SK-N-MC (cell line): Measurements from ENCODE around the gene NCOA4.
"Not testable (repeated sequence)": the region's sequence is repeated elsewhere in the genome, so short reads cannot be mapped to it uniquely, and the experiment has no call there.

Experiments
- DNase-seq: peaks from one replicate; pipeline ENCODE4 v3.0.0-alpha.2; 2011; ENCODE audit warnings: low read depth, low spot score
- H3K27ac ChIP-seq: fragments of 200-600 bp; sonication (generic); 2 replicates; pipeline ENCODE4 v1.5.1; 2016; ENCODE audit warnings: mixed run types
- H3K36me3 ChIP-seq: fragments of 200-600 bp; sonication (generic); 2 replicates; pipeline ENCODE4 v1.6.1; 2017; ENCODE audit warnings: antibody characterized with exemption, low read length, mixed read lengths; ENCODE audit not compliant: insufficient read depth
- H3K4me3 ChIP-seq: fragments of 200-600 bp; sonication (generic); 2 replicates; pipeline ENCODE4 v1.5.1; 2016
- H3K9ac ChIP-seq: fragments of 200-600 bp; sonication (generic); 2 replicates; pipeline ENCODE4 v1.8.0; 2017; ENCODE audit warnings: mixed run types, mixed read lengths; ENCODE audit not compliant: insufficient read length
- H3K9me3 ChIP-seq: fragments of 200-600 bp; sonication (generic); 2 replicates; pipeline ENCODE4 v1.6.1; 2017; ENCODE audit warnings: low read depth, mild to moderate bottlenecking, antibody characterized with exemption, low read length, moderate library complexity, mixed read lengths
- EZH2 ChIP-seq: fragments of 200-600 bp; sonication (generic); IDR thresholded peaks from one replicate; pipeline ENCODE4 v1.6.1; 2017; ENCODE audit warnings: antibody characterized with exemption
- FOXP2 ChIP-seq: optimal IDR thresholded peaks from 2 replicates; pipeline ENCODE3; 2011; ENCODE audit warnings: mild to moderate bottlenecking, moderate library complexity; ENCODE audit not compliant: insufficient read depth; ENCODE audit errors: extremely low read length, control extremely low read depth
- POLR2AphosphoS5 ChIP-seq: IDR thresholded peaks from 2 replicates; pipeline ENCODE4 v1.6.1; 2012; ENCODE audit warnings: mild to moderate bottlenecking, low read depth, low read length, borderline replicate concordance

NCOA4 gene

DNA sequence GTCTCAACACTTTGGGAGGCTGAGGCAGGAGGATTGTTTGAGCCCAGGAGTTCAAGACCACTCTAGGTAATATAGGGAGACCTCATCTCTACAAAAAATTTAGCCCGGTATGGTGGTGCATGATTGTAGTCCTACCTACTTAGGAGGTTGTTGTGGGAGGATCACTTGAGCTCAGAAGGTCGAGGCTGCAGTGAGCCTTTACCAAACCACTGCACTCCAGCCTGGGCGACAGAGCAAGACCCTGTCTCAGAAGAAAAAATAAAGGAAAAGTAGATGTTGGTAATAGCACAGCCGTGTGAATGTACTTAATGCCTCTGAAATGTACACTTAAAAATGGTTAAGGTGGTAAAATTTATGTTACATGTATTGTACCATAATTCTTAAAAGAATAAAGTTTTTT lies 32.9 kb downstream of the NCOA4 start:
- H3K27ac ChIP-seq, result no peak overlapping the region

DNA sequence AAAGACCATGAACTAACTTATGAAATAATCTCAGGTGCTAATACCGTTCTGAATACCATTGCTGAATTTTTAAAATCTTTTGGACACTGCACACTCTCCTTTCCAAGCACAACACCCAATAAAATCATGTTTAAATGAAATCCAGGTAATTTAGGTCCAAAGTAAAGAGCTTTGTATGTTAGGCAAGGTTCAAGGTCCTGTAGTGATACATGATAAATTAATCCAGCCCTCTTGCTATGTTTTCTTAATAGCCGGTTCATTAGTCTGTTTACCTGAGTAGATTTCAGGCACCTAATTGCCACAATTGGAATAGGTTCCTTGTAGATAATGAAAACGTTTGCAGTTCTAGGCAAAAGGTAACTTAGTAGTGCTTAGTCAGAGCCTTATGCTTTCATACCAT lies 44.8 kb downstream of the NCOA4 start:
- H3K36me3 ChIP-seq, H3K9ac ChIP-seq, DNase-seq, H3K4me3 ChIP-seq, H3K9me3 ChIP-seq, H3K27ac ChIP-seq: not testable (repeated sequence)

More for the DNA sequence above, 32.9 kb downstream of the NCOA4 start:
- Histone ChIP-seq H3K9me3 (no peaks in the 10 kb centered on the region), H3K36me3 (peaks cover 5% of the 10 kb centered on the region; the same call in 1 of the 2 replicates), H3K9ac (no peak overlapping the region), H3K4me3 (no peak overlapping the region)
- DNase-seq, result no peak
- TF ChIP-seq FOXP2 (no peak), POLR2AphosphoS5 (no peak), EZH2 (no peak)

DNA sequence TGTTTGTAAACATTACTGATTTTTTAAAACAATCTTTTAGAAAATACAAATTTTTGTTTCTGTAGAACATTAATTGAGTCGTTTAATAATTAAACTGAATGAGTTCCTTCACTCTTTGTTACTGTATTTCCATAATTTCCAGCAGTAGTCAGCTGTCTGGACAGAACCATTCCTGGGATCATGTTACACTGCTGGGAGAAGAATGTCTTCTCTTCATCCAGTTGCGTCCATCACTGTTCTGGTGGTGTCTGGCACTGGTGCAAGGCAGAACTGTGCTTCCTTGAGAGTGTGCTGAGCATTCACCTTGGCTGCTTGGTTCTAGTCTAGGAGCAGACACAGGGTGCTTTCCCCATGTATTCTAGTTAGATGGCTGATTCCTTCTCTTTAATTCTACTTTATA lies 46.0 kb downstream of the NCOA4 start:
- not testable (repeated sequence) for H3K27ac ChIP-seq, H3K4me3 ChIP-seq, H3K36me3 ChIP-seq, H3K9me3 ChIP-seq, DNase-seq, H3K9ac ChIP-seq

DNA sequence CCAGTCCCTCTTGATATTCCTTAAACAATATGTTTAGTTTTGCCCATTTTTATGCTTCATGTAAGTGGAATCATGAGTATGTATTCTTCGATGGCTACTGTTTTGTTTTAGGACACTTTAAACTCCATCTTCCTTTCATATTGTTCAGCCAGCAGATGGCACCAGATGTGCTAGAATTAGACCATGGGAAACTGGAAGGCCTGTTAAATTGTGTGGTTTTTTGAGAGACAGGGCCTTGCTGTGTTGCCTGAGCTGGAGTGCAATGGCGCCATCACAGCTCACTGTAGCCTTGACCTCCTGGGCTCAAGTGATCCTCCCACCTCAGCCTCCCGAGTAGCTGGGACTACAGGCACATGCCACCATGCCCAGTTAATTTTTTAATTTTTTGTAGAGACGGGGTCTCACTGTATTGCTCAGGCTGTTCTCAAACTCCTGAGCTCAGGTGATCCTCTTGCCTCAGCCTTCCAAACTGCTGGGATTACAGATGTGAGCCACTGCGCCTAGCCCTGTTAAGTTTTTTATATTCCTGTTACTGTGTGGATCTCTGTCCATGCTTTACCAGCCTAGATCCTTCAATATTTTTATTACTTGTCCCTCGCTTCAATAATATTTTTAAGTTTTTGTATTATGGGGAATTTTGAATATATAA lies 46.8 kb downstream of the NCOA4 start:
- not testable (repeated sequence) for H3K9me3 ChIP-seq, H3K36me3 ChIP-seq, DNase-seq

DNA sequence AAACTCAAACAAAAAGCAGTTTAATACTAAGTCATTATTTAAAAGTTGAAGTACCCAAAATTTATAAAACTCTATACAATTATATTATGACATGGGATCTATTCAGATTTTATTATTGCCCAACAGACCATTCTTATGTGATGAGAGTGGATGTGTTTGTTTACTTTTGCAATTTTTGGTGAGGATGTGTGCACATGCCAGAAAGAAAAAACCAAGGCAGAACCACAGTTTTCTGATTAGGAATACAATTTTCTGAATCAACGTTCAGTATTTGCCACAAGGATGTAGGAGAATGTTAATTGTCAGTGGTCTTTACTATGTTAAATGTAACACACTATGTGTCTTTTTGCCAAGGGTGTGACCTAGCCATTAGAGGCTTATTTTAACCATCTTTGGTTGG lies 49.1 kb downstream of the NCOA4 start:
- DNase-seq, H3K27ac ChIP-seq, H3K9me3 ChIP-seq, H3K36me3 ChIP-seq, H3K9ac ChIP-seq, H3K4me3 ChIP-seq: not testable (repeated sequence)

More for the DNA sequence above, 46.8 kb downstream of the NCOA4 start:
- H3K4me3 ChIP-seq, H3K9ac ChIP-seq, H3K27ac ChIP-seq: not testable (repeated sequence)

DNA sequence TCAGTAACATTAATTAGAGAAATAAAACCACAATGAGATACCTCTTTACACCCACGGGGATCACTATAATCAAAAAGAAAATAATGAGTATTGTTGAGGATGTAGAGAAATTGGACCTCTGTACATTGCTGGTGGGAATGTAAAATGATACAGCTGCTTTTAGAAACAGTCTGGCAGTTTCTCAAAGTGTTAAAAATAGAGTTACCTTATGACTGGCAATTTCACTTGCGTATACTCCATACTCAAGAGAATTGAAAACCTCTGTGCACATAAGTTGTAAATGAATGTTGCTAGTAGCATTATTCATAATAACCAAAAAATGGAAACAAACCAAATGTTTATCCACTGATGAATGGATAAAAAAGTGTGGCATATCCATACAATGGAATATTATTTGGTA lies 51.9 kb downstream of the NCOA4 start:
- not testable (repeated sequence) for H3K9ac ChIP-seq, H3K36me3 ChIP-seq

DNA sequence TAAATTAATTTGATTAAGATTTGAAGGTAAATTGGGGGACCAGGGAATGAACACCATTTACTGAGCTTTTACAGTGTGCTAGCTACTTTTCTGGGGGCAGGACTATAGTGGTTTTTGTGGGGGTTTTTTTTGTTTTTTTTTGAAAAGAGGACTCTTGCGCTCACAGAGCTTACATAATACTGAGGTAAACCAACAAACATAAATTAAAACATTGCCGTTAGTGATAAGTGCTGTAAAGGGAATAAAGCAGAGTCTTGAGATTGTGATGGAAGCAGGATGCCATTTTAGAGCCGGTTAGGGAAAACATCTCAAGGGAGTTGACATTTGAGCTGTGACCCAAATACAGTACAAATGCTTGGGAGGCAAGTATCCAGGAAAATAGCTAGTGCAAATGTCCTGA lies 56.4 kb downstream of the NCOA4 start:
- not testable (repeated sequence) for H3K4me3 ChIP-seq, DNase-seq, H3K9ac ChIP-seq, H3K9me3 ChIP-seq, H3K36me3 ChIP-seq, H3K27ac ChIP-seq

More for the DNA sequence above, 51.9 kb downstream of the NCOA4 start:
- H3K4me3 ChIP-seq, H3K9me3 ChIP-seq, H3K27ac ChIP-seq, DNase-seq: not testable (repeated sequence)

DNA sequence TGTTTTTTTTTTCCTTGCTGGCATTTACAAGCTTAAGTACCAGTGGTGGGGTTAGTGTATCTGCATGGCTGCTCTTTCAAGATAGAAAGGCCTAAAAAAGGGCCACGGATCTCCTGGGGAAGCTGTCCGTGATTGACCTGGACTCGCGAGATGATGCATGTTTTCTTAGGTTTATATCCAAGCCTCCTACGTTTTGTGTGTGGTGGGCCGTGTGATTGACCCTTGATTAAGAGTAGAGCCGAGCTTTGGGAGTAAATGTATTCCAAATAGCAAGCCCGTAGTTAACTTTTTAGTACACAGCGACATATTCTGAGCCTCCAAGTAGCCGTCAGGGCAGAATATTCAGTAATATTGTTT lies 57.6 kb downstream of the NCOA4 start:
- Histone ChIP-seq H3K9ac (peak overlapping the region; percentile 86), H3K4me3 (peak overlapping the region; percentile 78)
- not testable (repeated sequence) for H3K27ac ChIP-seq, H3K9me3 ChIP-seq, DNase-seq, H3K36me3 ChIP-seq

DNA sequence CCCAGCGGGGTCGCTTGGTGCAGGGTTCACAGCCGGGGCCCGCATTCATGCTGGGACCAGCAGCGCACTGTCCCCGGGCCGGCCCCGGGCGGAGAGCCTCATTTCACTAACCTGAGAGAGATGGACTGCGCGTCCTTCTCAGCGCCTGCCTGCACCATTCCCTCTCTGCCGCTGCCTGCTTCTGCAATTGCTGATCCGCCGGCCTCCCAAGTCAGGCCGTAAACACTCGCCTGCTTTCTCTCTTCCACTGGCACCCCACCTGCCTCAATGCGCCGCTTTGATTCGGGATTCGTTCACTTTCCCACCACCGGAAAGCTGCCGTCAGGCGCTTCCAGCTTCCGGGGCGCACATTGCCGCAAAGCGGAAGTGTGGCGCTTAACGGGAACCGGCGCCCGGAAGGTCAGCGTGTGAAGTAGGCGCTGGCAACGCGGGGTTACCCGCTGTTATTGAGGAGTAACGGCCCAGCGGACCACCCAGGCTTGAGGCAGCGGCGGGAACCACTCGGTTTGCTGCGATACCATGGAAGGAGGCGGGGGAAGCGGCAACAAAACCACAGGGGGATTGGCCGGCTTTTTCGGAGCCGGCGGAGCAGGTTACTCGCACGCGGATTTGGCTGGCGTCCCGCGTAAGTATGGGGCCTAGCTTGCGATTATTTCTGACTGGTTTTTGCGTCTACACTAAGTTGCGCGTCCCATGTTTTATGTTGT lies 58.2 kb downstream of the NCOA4 start, which contains the start of gene TIMM23:
Gene TIMM23, plus strand, starts transcription at position 384 of the 707 bp plus-strand sequence. Its CDS starts 136 bp downstream, at position 520.
- not testable (repeated sequence) for H3K9me3 ChIP-seq, H3K36me3 ChIP-seq, DNase-seq, H3K27ac ChIP-seq
- peak within 1 kb of the TSS; percentile 86 for H3K9ac ChIP-seq
- H3K4me3 ChIP-seq, result peak within 1 kb of the TSS; percentile 78
- TF ChIP-seq POLR2AphosphoS5, result peak; percentile 63; the same call in 1 of the 2 replicates

DNA sequence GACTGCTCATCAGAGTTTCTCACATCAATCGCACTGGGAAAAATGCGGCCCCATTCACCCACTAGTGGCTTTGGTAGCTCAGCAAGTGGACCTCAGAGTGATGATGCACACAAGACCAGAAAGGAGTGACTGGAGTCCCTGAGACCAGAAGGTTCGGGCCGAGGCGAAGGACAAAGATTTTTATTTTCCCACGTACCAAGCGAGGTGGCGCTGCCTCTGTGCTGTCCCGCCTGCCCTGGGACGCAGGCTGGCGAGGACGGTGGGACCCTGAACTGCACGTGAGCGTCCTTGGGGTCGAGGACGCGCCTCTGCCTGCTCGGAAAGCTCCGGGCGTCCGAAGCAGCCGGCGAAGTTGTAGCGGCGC lies 58.7 kb downstream of the NCOA4 start:
- H3K9ac ChIP-seq, result peak overlapping the region; percentile 63
- not testable (repeated sequence) for H3K27ac ChIP-seq, H3K36me3 ChIP-seq, DNase-seq, H3K9me3 ChIP-seq
- H3K4me3 ChIP-seq, result peak overlapping the region; percentile 78

DNA sequence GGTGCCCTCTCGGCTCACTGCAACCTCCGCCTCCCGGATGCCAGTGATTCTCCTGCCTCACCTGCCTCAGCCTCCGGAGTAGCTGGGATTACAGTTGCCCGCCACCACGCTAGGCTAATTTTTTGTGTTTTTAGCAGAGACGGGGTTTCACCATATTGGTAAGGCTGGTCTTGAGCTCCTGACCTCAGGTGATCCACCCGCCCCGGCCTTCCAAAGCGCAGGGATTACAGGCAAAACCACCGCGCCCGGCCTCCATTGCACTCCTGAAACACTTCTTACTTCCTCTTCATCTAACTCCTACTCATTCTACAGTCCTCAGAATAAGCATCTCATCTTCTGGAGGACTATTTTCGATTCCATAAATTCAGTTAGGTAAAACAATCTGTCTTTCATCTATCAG lies 59.4 kb downstream of the NCOA4 start:
- H3K9me3 ChIP-seq, H3K27ac ChIP-seq, H3K36me3 ChIP-seq, H3K9ac ChIP-seq, DNase-seq: not testable (repeated sequence)
- peak overlapping the region; percentile 78 for H3K4me3 ChIP-seq

DNA sequence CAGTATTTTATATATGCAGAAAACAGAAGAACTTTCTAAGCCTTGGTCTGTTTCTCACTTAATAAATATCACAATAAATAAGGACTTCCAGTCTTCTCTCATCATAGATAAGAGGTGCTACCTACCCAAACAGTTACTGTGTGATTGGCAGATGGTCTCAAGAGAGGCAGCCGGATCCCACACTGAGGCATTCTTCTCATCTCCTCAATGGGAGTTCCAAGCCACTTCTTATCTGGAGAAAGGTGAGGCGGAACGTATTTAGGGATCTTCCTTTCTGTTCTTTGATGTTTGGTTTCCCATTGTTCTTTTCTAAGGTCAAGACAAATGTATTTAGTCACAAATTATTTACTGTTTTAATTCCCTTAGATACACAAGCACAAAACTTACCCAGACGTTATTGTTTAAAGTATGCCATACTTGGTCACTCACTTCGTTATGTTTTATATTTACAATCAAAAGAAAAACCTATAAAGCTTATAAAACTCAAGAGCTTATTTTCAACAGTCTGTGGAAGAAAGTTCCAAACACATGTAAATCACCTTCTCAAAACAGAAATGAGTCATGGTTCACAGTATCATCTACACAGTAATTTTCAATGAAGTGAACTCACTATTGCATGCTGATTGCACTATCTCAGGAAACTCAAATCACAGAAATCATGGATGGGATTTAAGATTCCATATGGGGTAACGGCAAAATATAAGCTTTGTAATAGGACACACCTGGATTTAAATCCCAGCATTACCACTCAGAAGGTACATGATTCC lies 67.6 kb downstream of the NCOA4 start:
- not testable (repeated sequence) for H3K9ac ChIP-seq, H3K36me3 ChIP-seq, DNase-seq, H3K9me3 ChIP-seq, H3K27ac ChIP-seq, H3K4me3 ChIP-seq

DNA sequence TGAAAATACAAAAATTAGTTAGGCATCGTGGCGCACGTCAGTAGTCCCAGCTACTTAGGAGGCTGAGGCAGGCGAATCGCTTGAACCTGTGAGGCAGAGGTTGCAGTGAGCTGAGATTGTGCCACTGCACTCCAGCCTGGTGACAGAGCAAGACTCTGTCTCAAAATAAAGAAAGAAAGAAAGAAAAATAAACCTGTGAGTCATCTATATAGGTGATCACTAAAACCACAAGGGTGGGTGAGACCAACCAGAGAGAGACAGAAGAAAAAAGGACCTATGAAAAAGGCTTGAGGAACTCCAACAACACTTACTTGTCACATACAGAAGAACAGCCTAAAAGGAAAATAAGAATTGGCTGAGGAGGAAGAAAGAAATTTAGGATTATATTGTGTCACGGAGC lies 72.5 kb downstream of the NCOA4 start:
- H3K36me3 ChIP-seq, DNase-seq, H3K27ac ChIP-seq, H3K9me3 ChIP-seq, H3K4me3 ChIP-seq, H3K9ac ChIP-seq: not testable (repeated sequence)

DNA sequence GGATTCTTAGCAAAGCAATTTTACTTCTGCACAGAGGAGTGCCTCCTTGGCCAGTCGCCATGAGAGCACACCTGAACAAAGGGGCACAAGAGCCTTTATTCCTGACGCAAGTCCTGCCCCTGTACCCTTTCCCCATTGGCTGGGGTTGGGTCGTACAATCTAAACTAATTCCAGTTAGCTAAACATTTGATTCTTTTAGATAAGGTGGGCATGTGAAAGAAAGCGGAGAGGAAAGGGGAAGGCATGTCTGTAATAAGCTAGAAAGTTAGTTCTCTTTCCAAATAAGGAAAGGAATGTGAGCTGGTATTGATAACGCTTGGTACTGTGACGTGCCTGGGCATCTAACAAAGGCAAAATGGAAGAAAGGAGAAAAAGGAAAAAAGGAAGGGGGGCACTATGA lies 73.8 kb downstream of the NCOA4 start:
- H3K9ac ChIP-seq, DNase-seq, H3K9me3 ChIP-seq, H3K36me3 ChIP-seq, H3K27ac ChIP-seq, H3K4me3 ChIP-seq: not testable (repeated sequence)
